Measurements from ENCODE around the gene FBXW9. TPM values are rescaled to one million over a fixed set of nuclear protein-coding genes. Genes with fewer than 3 reads are reported as not detected.
"Not testable (repeated sequence)": the region's sequence is repeated elsewhere in the genome, so short reads cannot be mapped to it uniquely, and the experiment has no call there.

The FBXW9 gene
- 16.7 and 21.8 TPM in 2 replicates for total RNA-seq (2014; rRNA removed; shearing (Covaris generic))

GRCh38 chr19:12696366-12697335, at the start of gene FBXW9:
Gene FBXW9, minus strand, starts transcription at chr19:12696631. Its CDS starts 50 bp downstream, at chr19:12696581.
- peak; percentile 90 for DNase-seq (ENCODE audit: low spot score)

- peak; percentile 21 for DNase-seq (ENCODE audit: low spot score)
Observed at GRCh38 chr19:12745166-12745897, 48.9 kb upstream of the FBXW9 start.

- DNase-seq (ENCODE audit: low spot score) = no peak
Observed at GRCh38 chr19:12737835-12738351, 41.5 kb upstream of the FBXW9 start.

GRCh38 chr19:12736995-12737834, 40.8 kb upstream of the FBXW9 start, which contains the start of gene GET3:
Gene GET3, plus strand, starts transcription at chr19:12737497. Its CDS starts 9 bp downstream, at chr19:12737506.
- peak; percentile 100 for DNase-seq (ENCODE audit: low spot score)

- DNase-seq (ENCODE audit: low spot score) = peak; percentile 42
Observed at GRCh38 chr19:12733369-12734214, 37.2 kb upstream of the FBXW9 start.

- no peak for DNase-seq (ENCODE audit: low spot score)
Observed at GRCh38 chr19:12731337-12731736, 34.9 kb upstream of the FBXW9 start.

GRCh38 chr19:12730064-12730463, 33.6 kb upstream of the FBXW9 start:
- DNase-seq (ENCODE audit: low spot score) = no peak

GRCh38 chr19:12727745-12728433, 31.5 kb upstream of the FBXW9 start:
- DNase-seq (ENCODE audit: low spot score) = no peak

- no peak for DNase-seq (ENCODE audit: low spot score)
Observed at GRCh38 chr19:12726988-12727316, 30.5 kb upstream of the FBXW9 start.

- DNase-seq (ENCODE audit: low spot score) = not testable (repeated sequence)
Observed at GRCh38 chr19:12725612-12726011, 29.2 kb upstream of the FBXW9 start.

- no peak for DNase-seq (ENCODE audit: low spot score)
Observed at GRCh38 chr19:12723641-12724426, 27.4 kb upstream of the FBXW9 start, which contains the start of gene TNPO2. Gene TNPO2, minus strand, starts transcription at chr19:12723932. Its CDS starts 2,955 bp downstream, at chr19:12720977.

GRCh38 chr19:12723381-12723640, 26.9 kb upstream of the FBXW9 start:
- DNase-seq (ENCODE audit: low spot score) = no peak

GRCh38 chr19:12722566-12723380, 26.3 kb upstream of the FBXW9 start:
- peak; percentile 99 for DNase-seq (ENCODE audit: low spot score)

GRCh38 chr19:12721656-12722565, 25.5 kb upstream of the FBXW9 start:
- DNase-seq (ENCODE audit: low spot score) = peak; percentile 46

- DNase-seq (ENCODE audit: low spot score) = no peak
Observed at GRCh38 chr19:12720851-12721655, 24.6 kb upstream of the FBXW9 start.

GRCh38 chr19:12720296-12720695, 23.9 kb upstream of the FBXW9 start:
- no peak for DNase-seq (ENCODE audit: low spot score)
